Right lobe of liver (tissue), 6 donors: ENCODE measurements around the gene ERI2. TPM values are rescaled to one million over a fixed set of nuclear protein-coding genes. Genes with fewer than 3 reads are reported as not detected.

ENCODE experiments used
- ATAC-seq, 4 donors: fragments of 200-7000 bp; cut with Tn5 transposase; one replicate each; pipeline ENCODE4 v1.9.1; 2020; ENCODE audit warnings: mild to moderate bottlenecking in 4 of 4, moderate library complexity in 4 of 4
- DNase-seq, 3 donors: peaks; one replicate each; pipeline ENCODE4 v3.0.0-alpha.2; 2020
- H3K27ac ChIP-seq, 3 donors: fragments of 200-600 bp; one replicate each; pipeline ENCODE4 v1.8.0; 2022
- H3K27me3 ChIP-seq, 2 donors: fragments of 200-600 bp; one replicate each; pipeline ENCODE4 v1.8.0; 2022
- H3K36me3 ChIP-seq, 4 donors: fragments of 200-600 bp; sonication (generic) in 1 of 4; one replicate each; pipeline versions ENCODE4 v1.5.1 to v1.8.0; 2017 to 2022; ENCODE audit warnings: control low read depth in 1 of 4
- H3K4me1 ChIP-seq, 4 donors: fragments of 200-600 bp; sonication (generic) in 1 of 4; one replicate each; pipeline versions ENCODE4 v1.5.1 to v1.8.0; 2017 to 2022; ENCODE audit warnings: control low read depth in 1 of 4
- H3K4me3 ChIP-seq, 3 donors: fragments of 200-600 bp; one replicate each; pipeline ENCODE4 v1.8.0; 2022
- H3K9me3 ChIP-seq, 4 donors: fragments of 200-600 bp; sonication (generic) in 1 of 4; one replicate each; pipeline versions ENCODE4 v1.5.1 to v1.8.0; 2017 to 2022; ENCODE audit warnings: control low read depth in 1 of 4
- POLR2A ChIP-seq: fragments of 450-650 bp; IDR thresholded peaks from one replicate; pipeline ENCODE4 v1.6.1; 2017; ENCODE audit warnings: antibody characterized with exemption, mild to moderate bottlenecking
- WGBS: methylation state at CpG from one replicate; pipeline ENCODE4 v1.1.6; 2018; ENCODE audit warnings: low coverage, low lambda C conversion rate; ENCODE audit not compliant: insufficient coverage; ENCODE audit errors: missing lambda C conversion rate; 5-methylcytosine and 5-hydroxymethylcytosine counted together
- intact Hi-C, 2 donors: fragments of 100-400 bp; cut with DNase I; formaldehyde crosslinking; loops; one replicate each; pipeline versions ENCODE4 v1.11.2 to v1.14.1; 2022
- total RNA-seq, 6 experiments: library from RNA; depleted of rRNA in 2 of 6; stranded (reverse); fragments of >200 nt in 2 of 6; fragmentation: NEBNext Ultra II Directional in 3 of 6; extraction: Animal tissue kit (Norgen Biotek cat#: 25700) in 3 of 6; gene quantifications; one replicate each; pipeline versions ENCODE4 v1.1.0 to v1.2.4, GENCODE V29; 2016 to 2023
- TF ChIP-seq, protein P1 (sequence below), 4 donors: fragments of 200-600 bp in 3 of 4; fragments of 450-650 bp in 1 of 4; IDR thresholded peaks; one replicate each; pipeline versions ENCODE4 v1.5.1 to v1.8.0; 2016 to 2022; ENCODE audit warnings: antibody characterized with exemption in 4 of 4, mild to moderate bottlenecking in 2 of 4
- donor health status: DM: no; HTN: yes; CAD: no.
- donor health status: DM: no; HTN: no; CAD: no.
- donor health status: DM: no; HTN: no; CAD: no.
- donor health status: DM: no; HTN: yes; CAD: no.
- donor health status: DM: no; HTN: yes; CAD: no.

ERI2 gene
- total RNA-seq, 6 experiments from 2014 or later = 9.8 to 15.9 (median 14.8) TPM

DNA sequence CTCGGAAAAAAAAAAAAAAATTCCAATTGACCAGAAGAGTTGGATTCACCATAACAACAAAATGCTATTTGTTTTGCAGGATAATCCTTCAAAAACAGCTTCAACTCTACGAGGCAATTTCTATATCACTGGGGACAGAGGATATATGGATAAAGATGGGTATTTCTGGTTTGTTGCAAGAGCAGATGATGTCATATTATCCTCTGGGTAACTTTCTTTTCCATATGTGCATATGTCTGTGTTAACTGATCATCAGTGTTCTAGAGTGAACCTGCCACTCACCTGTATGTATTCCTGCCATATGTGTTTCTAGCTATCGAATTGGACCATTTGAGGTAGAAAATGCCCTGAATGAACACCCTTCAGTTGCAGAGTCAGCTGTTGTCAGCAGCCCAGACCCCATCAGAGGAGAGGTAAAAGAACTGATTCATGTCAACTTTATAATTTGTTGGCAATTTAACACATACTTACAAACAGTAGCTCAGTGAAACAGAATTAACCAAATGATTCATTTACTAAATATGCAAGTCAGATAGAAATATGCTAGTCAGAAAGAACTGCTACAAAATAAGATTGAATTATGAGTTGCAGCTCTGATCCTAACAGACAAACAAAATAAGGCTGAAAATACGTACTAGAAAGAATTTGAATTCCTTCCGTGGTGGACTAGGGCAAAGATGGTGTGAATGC is 14.2 kb downstream of the ERI2 start:
- H3K27me3 ChIP-seq = no peaks in the 10 kb centered on the region
- peaks cover 0 to 12% (median 0%) of the 10 kb centered on the region in 4 donors for H3K36me3 ChIP-seq
- TF ChIP-seq, protein P1, sequence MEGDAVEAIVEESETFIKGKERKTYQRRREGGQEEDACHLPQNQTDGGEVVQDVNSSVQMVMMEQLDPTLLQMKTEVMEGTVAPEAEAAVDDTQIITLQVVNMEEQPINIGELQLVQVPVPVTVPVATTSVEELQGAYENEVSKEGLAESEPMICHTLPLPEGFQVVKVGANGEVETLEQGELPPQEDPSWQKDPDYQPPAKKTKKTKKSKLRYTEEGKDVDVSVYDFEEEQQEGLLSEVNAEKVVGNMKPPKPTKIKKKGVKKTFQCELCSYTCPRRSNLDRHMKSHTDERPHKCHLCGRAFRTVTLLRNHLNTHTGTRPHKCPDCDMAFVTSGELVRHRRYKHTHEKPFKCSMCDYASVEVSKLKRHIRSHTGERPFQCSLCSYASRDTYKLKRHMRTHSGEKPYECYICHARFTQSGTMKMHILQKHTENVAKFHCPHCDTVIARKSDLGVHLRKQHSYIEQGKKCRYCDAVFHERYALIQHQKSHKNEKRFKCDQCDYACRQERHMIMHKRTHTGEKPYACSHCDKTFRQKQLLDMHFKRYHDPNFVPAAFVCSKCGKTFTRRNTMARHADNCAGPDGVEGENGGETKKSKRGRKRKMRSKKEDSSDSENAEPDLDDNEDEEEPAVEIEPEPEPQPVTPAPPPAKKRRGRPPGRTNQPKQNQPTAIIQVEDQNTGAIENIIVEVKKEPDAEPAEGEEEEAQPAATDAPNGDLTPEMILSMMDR (IDR thresholded peaks at IDR 0.05) = no peak
- TF ChIP-seq POLR2A = no peak
- no peaks in the 10 kb centered on the region for H3K4me1 ChIP-seq
- 82% methylated on average over 5 of the region's 5 CpGs for WGBS
- no peak for DNase-seq
- H3K27ac ChIP-seq = no peak overlapping the region
- intact Hi-C loops = no loop called here
- no peaks in the 10 kb centered on the region for H3K9me3 ChIP-seq
- H3K4me3 ChIP-seq = no peak overlapping the region
- no peak for ATAC-seq

DNA sequence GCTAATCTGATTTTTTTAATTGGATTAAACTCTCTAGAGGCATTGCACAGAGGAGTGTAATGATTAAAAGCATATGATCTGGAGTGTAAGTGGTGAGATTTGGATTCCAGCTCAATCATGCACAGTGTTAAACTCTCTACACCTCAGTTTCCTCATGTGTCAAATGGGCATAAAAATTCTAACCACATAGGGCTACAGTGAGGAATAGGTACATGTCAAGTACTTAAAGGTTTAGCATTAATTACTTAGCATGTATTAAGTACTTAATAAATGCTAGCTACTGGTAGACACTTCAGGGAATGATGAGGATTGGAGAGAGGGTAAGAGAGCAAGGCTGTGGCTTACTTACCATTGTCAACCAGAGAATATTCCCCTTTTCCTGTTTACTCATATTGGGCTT is 17.1 kb downstream of the ERI2 start:
- intact Hi-C loops = no loop called here
- DNase-seq (no peak), ATAC-seq (no peak)
- Histone ChIP-seq H3K27me3 (no peaks in the 10 kb centered on the region), H3K27ac (no peak overlapping the region), H3K36me3 (peaks cover 0 to 18% (median 0%) of the 10 kb centered on the region in 4 donors), H3K4me3 (no peak overlapping the region), H3K9me3 (no peaks in the 10 kb centered on the region), H3K4me1 (no peaks in the 10 kb centered on the region)
- TF ChIP-seq POLR2A = no peak
- TF ChIP-seq, protein P1 (IDR thresholded peaks at IDR 0.05) = no peak

DNA sequence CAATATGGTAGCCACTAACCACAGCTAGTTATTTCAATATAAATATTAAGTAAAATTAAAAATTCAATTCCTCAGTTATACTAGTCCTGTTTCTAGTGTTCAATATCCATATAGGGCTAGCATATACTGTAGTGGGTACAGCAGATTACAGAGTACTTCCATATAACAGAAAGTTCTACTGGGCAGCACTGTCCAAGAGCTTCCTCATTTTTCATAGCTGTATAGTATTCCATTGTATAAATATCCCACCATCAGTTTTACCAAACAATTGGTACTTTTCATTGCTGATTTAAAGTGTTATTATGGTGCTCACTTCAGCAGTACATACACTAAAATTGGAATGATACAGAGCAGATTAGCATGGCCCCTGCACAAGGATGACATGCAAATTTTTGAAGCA is 22.1 kb downstream of the ERI2 start:
- no peak overlapping the region for H3K27ac ChIP-seq
- DNase-seq = no peak
- no peak for TF ChIP-seq POLR2A
- TF ChIP-seq, protein P1 (IDR thresholded peaks at IDR 0.05) = no peak
- no peaks in the 10 kb centered on the region for H3K27me3 ChIP-seq
- ATAC-seq = no peak
- peaks cover 0 to 44% (median 5%) of the 10 kb centered on the region in 4 donors for H3K36me3 ChIP-seq
- no peaks in the 10 kb centered on the region for H3K4me1 ChIP-seq
- no peaks in the 10 kb centered on the region for H3K9me3 ChIP-seq
- intact Hi-C loops = no loop called here
- H3K4me3 ChIP-seq = no peak overlapping the region

DNA sequence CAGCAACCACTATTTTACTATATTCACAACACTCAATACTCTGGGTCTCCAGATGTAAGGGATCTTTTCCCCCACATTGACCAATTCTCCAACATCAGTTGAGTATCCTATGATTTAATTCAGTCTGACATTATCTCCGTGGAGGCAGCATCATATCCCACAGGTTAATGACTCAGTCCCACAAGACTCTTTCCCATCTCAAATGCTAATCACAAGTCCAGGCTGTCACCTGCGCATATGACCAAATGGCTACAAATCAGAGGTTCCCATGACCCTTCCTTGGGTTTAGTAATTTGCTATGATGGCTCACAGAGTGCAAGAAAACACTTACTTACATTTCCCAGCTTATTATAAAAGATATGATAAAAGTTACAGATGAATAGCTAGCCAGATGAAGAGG is 23.8 kb downstream of the ERI2 start:
- Histone ChIP-seq H3K4me3 (no peak overlapping the region), H3K27me3 (no peaks in the 10 kb centered on the region), H3K9me3 (no peaks in the 10 kb centered on the region), H3K27ac (no peak overlapping the region), H3K4me1 (no peaks in the 10 kb centered on the region), H3K36me3 (peaks cover 0 to 60% (median 7%) of the 10 kb centered on the region in 4 donors)
- TF ChIP-seq POLR2A = no peak
- TF ChIP-seq, protein P1 (IDR thresholded peaks at IDR 0.05) = no peak
- no peak for ATAC-seq
- 100% methylated on average over 2 of the region's 2 CpGs for WGBS
- intact Hi-C loops = no loop called here
- DNase-seq = no peak

DNA sequence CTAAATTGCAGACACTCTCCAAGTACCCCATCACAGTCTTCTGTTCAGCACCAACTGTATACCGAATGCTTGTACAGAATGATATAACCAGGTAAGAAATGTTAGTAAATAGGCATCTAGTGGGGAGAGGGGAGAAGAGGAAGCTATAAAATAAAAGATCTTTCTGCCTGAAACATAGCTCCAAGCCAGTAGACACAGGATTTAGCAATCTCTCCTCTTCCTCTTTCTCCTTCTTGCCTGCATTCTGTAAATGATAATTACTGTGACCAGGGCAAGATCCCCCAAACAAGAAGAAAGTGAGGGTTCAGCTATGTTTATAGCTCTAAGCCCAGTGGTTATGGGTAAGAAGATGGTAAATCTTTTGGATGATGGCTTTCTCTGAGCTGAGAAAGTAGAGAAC is 24.6 kb downstream of the ERI2 start:
- Histone ChIP-seq H3K27me3 (no peaks in the 10 kb centered on the region), H3K9me3 (no peaks in the 10 kb centered on the region), H3K27ac (no peak overlapping the region), H3K36me3 (peaks cover 0 to 61% (median 10%) of the 10 kb centered on the region in 4 donors), H3K4me3 (no peak overlapping the region), H3K4me1 (no peaks in the 10 kb centered on the region)
- intact Hi-C loops = no loop called here
- WGBS = 69% methylated on average over 1 of the region's 1 CpG
- DNase-seq (no peak), ATAC-seq (no peak)
- no peak for TF ChIP-seq POLR2A
- TF ChIP-seq, protein P1 (IDR thresholded peaks at IDR 0.05) = no peak
